HCEC 1CT (cell line): ENCODE results near the gene LHFPL6.

Experiments used
- DNase-seq: peaks from one replicate; pipeline ENCODE4 v3.0.0-alpha.2; 2017

The LHFPL6 gene

GRCh38 chr13:39461685-39462266 is 141.2 kb downstream of the LHFPL6 start:
- no peak for DNase-seq

DNA sequence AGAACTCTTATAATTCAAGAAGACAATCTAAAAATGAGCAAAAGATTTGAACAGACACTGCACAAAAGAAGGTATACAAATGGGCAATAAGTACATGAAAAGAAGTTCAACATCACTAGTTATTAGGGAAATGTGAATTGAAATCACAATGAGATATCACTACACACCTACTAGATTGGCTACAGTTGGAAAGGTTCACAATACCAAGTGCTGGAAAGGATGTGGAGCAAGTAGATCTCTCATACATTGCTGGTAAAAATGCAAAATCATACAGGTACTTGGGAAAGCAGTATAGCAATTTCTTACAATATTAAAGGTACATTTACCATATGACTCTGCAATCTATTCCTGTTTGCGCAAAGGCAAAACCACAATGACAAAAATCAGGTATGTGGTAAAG is 145.7 kb downstream of the LHFPL6 start:
- no peak for DNase-seq

DNA sequence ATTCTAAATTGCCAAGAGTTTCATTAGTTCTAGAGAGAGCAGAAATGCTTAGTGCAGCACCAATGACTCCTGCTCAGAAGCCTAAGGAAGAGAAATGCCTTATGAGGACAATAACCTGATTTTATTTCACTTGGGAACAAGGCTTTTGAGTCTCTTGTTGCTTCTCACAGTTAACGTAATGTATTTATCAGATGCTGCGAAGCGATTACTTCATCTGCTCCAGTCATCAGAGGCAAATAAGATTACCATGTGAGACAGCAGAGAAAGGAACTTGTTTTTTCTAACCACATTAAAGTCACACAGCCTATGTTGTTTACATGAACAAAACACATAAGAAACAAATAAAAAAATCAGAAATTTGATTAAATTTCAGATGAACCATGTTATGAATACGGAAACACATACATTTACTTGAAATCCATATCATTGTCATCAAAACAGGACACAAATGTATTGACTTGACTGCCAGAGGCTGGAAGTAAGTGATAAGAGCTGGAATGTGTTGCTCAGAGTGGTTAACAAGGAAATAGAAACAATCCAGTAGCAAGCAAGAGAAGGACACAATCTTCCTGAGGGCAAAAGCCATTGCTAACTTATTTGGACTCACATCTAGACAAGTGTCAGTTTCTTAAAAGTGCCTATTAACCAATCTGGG is 147.3 kb downstream of the LHFPL6 start:
- DNase-seq = no peak

DNA sequence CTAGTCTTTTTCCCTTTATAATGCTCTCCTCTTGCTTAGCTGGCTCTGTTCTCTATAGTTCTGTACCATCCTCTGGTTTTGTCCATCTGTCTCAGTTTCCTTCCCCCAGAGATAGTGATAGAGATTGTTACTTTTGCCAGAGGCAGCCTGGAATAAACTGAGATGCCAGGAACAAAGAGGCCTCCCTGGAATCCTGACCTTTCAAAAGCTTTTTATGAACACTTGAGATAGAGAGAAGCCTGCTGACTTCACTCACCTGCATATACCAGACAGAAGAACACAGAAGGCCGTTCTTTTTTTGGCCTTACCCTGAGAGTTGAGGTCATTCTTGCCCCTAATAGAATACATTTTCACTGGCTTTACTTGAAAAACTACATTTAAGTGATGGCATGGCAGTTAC is 150.2 kb downstream of the LHFPL6 start:
- DNase-seq = no peak

- peak; percentile 27 for DNase-seq
Observed at GRCh38 chr13:39452417-39452816, 150.6 kb downstream of the LHFPL6 start.

DNA sequence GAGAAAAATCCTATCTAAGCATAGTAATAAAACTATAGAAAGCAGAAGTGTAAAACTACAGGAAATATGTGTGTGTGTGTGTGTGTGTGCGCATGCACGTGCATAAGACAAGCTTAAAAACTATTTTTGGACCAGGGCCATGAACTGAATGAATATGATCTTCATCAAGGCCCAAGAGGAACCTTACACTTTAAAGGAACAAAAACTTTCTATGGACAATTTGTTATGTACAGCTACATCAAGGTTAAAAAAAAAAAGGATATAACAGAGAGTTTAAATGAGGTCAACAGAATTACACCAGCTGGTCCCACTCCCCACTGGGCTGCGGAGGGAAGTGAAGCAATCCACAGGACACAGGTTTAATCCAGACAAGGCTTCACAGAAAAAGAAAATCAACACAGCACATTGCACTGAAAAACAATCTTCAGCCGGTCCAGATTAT is 151.1 kb downstream of the LHFPL6 start:
- peak; percentile 12 for DNase-seq

- DNase-seq = no peak
Observed at GRCh38 chr13:39451301-39451700, 151.7 kb downstream of the LHFPL6 start.

DNA sequence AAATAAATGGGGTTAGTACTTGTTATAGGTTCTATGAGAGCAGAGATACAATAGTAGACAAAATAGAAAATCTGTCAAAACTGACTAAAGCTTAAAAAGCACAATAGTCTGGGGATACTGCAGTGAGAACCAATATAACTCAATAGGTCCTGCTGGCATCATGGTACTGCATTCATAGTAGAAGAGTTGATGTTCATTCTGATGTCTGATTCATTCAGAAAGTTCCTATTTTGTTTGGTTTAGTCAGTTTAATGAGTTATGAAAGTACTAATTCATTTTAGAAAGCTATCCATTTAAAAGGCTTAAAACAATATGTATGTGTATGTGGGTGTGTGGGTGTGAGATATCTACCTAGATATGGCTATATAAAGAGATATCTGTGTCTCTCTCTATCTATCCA is 152.8 kb downstream of the LHFPL6 start:
- DNase-seq = no peak

DNA sequence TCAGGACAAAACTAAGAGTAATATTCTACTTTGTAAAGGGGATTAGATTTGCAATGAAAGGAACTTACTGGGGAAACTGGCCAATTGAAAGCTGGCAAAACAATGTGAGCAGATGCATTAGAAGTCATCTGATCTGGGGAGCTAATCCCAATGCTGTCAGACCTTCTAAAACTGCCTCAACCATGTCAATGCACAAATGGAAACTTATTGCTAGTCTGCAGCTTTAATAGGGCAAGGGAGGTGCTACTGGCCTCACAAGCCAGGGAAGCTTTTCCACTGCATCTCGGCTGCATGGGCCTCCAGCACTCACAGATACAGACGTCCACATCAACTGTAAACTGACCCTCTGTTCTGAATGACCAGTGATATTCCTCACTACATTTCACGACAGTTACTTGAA is 154.2 kb downstream of the LHFPL6 start:
- no peak for DNase-seq

DNA sequence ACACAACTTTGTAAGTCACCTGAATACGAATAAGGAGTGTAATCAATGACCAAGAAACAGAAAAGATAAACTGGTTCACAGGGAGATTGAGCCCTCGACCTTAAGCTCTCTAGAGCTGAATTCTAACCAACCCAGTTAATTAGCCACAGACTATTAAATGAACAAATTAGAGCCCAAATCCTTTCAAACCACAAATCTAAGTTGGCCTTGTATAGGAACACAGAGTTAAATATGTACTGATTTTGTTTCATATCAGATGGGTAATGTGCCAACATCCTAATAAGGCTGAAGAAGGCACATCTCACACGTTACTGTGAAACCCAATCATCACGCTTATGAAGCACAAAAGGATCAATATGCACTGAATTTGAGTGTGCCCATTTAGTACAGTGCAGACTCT is 156.1 kb downstream of the LHFPL6 start:
- DNase-seq = no peak

- DNase-seq = no peak
Observed at GRCh38 chr13:39444866-39445265, 158.1 kb downstream of the LHFPL6 start.

DNA sequence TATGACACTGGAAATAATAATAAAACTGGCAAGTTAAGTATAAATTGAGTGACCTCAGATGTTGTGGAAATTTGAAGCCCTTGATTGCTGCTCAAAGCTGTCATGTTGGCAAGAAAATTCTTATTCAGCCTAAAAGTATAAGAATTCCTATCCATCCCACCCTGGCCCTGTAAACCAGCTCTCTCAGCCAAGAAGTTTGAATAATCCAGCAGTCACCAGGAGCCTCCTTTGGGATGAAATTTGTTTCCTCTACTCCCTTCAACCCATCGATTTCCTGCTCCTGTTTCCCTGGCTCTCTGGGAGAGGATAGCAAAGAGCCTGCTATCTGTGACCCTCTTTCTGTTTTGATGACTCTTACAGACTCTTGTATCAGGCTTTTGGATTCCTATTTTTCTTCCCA is 169.3 kb downstream of the LHFPL6 start:
- no peak for DNase-seq

- DNase-seq = no peak
Observed at GRCh38 chr13:39432196-39432595, 170.8 kb downstream of the LHFPL6 start.

DNA sequence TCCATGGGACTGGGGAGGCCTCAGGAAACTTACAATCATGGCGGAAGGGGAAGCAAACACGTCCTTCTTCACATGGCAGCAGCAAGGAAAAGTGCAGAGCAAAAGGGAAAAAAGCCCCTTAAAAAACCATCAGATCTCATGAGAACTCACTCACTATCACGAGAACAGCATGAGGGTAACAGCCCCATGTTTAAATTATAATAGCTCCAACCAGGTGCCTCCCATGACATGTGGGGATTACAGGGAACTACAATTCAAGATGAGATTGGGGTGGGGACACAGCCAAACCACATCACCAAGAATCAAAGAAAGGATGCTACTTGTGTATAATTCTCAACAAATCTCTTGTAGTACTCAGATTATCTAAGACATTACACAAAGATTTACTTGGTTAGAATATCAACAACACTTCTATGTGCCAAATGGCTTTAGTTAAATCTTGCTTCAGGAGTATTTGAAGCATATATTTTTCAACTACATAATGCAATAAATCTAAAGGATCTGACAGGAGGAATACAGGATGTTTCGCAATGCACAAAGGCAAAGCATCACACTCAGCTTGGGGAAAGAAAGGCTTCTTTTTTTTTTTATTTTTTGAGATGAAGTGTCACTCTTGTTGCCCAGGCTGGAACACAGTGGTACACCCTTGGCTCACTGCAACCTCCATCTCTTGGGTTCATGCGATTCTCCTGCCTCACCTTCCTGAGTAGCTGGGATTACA is 180.0 kb downstream of the LHFPL6 start:
- peak; percentile 47 for DNase-seq

DNA sequence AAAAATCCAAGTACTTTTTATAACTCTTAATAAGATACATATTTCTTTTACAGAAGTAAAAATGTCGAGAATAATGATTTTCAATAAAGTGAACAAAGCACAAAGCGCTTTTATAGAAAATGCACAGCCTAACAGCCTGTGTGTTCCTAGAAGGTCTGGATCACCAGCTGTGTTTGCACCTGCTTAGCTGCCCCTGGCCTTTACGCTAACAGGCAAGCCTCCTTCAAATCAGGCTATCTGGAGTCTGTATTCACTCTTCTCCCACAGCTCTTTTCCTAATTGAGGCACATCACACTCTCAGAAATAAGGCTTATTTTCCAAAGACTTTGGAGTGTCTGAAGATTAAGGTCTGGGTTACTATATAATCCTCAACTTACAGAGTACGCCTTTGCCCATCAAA is 183.1 kb downstream of the LHFPL6 start:
- no peak for DNase-seq

GRCh38 chr13:39419068-39419467 is 183.9 kb downstream of the LHFPL6 start:
- DNase-seq = no peak

GRCh38 chr13:39418424-39418823 is 184.6 kb downstream of the LHFPL6 start:
- DNase-seq = no peak

DNA sequence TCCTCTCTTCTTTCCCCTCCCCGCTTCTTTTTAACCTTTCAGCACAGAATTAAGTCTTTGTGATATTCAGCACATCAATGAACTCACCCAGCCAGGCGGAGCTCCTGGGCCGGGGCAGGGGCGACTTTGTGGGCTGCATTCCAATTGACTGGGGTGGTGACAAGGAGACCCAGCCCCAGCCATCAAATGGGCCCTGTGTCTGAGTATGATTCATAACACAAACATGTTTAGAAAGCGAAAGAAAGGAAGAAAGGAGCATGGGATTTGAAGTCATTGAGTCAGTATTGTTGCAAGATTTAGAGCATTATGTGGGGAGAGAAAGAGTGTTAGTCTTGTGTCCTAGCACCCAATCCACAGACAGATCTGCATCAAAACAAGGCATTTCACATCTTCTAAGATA is 185.3 kb downstream of the LHFPL6 start:
- DNase-seq = peak; percentile 37

- DNase-seq = no peak
Observed at GRCh38 chr13:39417131-39417530, 185.9 kb downstream of the LHFPL6 start.

DNA sequence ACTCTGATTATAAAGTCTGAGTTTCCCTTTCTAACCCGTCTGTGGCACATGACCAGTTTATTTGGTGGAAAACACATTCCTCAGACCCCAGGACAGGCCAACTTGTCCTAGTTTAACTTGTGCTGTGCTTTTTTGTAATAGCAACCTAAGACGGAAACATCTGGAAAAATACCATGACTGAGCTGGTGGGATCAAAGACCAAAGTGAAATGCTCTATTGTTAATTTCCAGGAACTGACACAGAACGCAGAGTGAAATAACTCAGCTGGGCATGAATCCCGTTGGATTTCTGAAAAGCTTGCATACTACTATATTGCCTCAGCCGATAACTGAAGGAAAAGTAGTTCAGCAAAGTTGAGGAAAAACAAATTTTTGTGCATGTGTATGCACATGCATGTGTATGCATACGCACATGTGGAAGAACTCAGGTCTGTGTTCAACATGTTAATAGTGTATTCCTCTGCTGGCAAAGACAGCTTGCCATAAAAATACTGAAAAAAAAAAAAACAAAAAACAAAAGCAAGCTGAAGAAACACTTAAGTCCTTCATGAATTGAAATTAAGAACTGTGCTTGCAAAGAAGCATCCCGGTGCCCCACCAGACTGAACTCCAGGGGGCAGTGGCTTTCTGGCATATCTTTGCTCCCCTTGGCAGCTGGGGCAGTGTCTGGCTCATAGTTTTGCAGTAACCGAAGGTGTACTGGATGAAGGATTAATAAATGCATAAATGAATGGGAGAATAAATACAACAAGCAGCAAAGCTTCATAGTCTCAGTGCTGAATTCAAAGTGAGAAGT is 187.8 kb downstream of the LHFPL6 start:
- DNase-seq = peak; percentile 49

DNA sequence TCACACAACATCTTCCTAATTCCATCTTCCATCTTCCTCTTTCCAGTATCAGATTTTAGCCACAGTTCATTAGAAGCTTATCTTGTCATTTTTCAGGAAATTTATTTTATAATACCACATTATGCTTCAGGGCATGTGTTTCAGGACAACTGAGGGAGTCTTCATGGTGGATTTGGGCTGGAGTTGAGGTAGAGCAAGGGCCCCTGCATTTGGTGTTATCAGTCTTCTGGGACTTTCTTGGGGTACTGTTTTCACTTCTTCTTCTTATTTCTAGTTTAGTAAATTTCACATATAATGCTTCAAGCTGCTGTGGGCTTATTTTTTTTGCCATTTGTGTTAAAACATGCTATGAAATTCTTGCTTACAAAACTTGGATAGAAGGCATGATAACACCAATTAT is 188.7 kb downstream of the LHFPL6 start:
- no peak for DNase-seq

- DNase-seq = no peak
Observed at GRCh38 chr13:39411511-39411910, 191.5 kb downstream of the LHFPL6 start.

DNA sequence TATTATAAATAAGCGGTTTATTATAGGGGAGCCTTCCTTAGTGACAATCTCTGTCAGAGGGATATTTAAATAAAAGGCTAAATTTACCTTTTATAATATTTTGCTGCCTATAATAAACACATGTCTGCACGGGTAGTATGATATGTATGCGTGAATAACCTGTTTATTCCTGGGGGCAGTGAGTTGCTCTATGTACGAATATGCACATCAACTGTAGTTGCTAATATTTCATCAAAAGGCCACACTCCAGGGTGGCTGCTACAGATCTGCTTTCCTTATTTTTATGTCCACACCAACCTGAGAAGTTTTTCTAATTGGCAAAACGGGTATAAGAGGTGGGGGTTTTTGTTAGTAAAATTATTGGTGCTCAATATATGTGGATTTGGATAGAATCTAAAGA is 192.0 kb downstream of the LHFPL6 start:
- DNase-seq = no peak
